MCF 10A (cell line): Measurements from ENCODE around the gene MYH10. TPM values are rescaled to one million over a fixed set of nuclear protein-coding genes. Genes with fewer than 3 reads are reported as not detected.

Source experiments
- BruUV-seq: library from RNA; stranded (reverse); fragments of 400-500 nt; replicated peaks from 2 replicates; lab custom pipeline; 2021; lab: Mats Ljungman, UMichigan
- CTCF ChIA-PET: fragments of 300-600 bp; sonication (Branson Sonifier 250); formaldehyde crosslinking; extraction: SDS; loops from one replicate; lab custom pipeline; 2021; ENCODE audit warnings: antibody characterized with exemption, inconsistent platforms; lab: Yijun Ruan, JAX
- POLR2A ChIA-PET: fragments of 300-600, 350-650 bp; sonication (Branson Sonifier 250); formaldehyde crosslinking; extraction: SDS; loops from one replicate; lab custom pipeline; 2020; ENCODE audit warnings: antibody characterized with exemption, inconsistent platforms; lab: Yijun Ruan, JAX
- DNase-seq: peaks from one replicate; pipeline ENCODE4 v3.0.0-alpha.2; 2018; ENCODE audit not compliant: unreplicated experiment
- H3K27ac Mint-ChIP-seq: one replicate; pipeline ENCODE4 v1.8.0; 2022; ENCODE audit warnings: mild to moderate bottlenecking, low read depth, mixed read lengths; ENCODE audit not compliant: unreplicated experiment
- H3K27me3 Mint-ChIP-seq: one replicate; pipeline ENCODE4 v1.8.0; 2022; ENCODE audit warnings: mixed read lengths; ENCODE audit not compliant: insufficient read depth, unreplicated experiment
- H3K36me3 Mint-ChIP-seq: one replicate; pipeline ENCODE4 v1.8.0; 2022; ENCODE audit warnings: mild to moderate bottlenecking, moderate library complexity, mixed read lengths; ENCODE audit not compliant: insufficient read depth, unreplicated experiment
- H3K4me1 Mint-ChIP-seq: one replicate; pipeline ENCODE4 v1.8.0; 2022; ENCODE audit warnings: mixed read lengths; ENCODE audit not compliant: insufficient read depth, unreplicated experiment
- H3K4me3 Mint-ChIP-seq: one replicate; pipeline ENCODE4 v1.8.0; 2022; ENCODE audit warnings: mild to moderate bottlenecking, moderate library complexity, mixed read lengths; ENCODE audit not compliant: unreplicated experiment
- H3K9me3 Mint-ChIP-seq: one replicate; pipeline ENCODE4 v1.8.0; 2022; ENCODE audit warnings: mixed read lengths; ENCODE audit not compliant: unreplicated experiment
- CTCF ChIP-seq: fragments of 200-600 bp; IDR thresholded peaks from one replicate; pipeline ENCODE4 v1.8.0; 2022; ENCODE audit warnings: antibody characterized with exemption, mild to moderate bottlenecking; ENCODE audit not compliant: unreplicated experiment
- intact Hi-C: fragments of 100-400 bp; cut with micrococcal nuclease; formaldehyde crosslinking; loops from 2 replicates; pipeline ENCODE4 v1.14.1; 2022
- total RNA-seq: library from RNA; stranded (reverse); gene quantifications from 2 replicates; pipeline ENCODE4 v1.2.3, GENCODE V29; 2022

Gene MYH10
- total RNA-seq, 1 experiment from 2014 or later = 43.0 TPM

GRCh38 chr17:8426802-8427201, 203.7 kb downstream of the MYH10 start:
- POLR2A ChIA-PET = interaction anchor here (1.9 kb wide), 2 partner anchors 9 to 10 kb away, joined by 5 to 10 read pairs; partner anchors contain the start of gene NDEL1
- CTCF ChIA-PET = interaction anchor here (0.6 to 1.9 kb wide), 3 partner anchors 17 to 45 kb away, joined by 3 to 9 read pairs (median 4); no protein-coding TSS in a partner anchor
- Mint-ChIP-seq H3K4me1 (peaks cover 6% of the 10 kb centered on the region), H3K27me3 (no peaks in the 10 kb centered on the region), H3K27ac (no peak overlapping the region), H3K4me3 (no peak overlapping the region), H3K9me3 (no peaks in the 10 kb centered on the region), H3K36me3 (no peaks in the 10 kb centered on the region)
- BruUV-seq = no TSS peak
- no peak for DNase-seq
- intact Hi-C loops = no loop called here
- no peak for TF ChIP-seq CTCF

- no peaks in the 10 kb centered on the region for H3K36me3 Mint-ChIP-seq
- H3K27me3 Mint-ChIP-seq = no peaks in the 10 kb centered on the region
- H3K9me3 Mint-ChIP-seq = no peaks in the 10 kb centered on the region
- intact Hi-C loops = no loop called here
- no peak overlapping the region for H3K27ac Mint-ChIP-seq
- H3K4me3 Mint-ChIP-seq = no peak overlapping the region
- CTCF ChIA-PET = interaction anchor here (0.6 to 1.0 kb wide), 2 partner anchors 40 to 44 kb away, joined by 3 to 4 read pairs; no protein-coding TSS in a partner anchor
- BruUV-seq = no TSS peak
- DNase-seq = no peak
- H3K4me1 Mint-ChIP-seq = peaks cover 3% of the 10 kb centered on the region
- no peak for TF ChIP-seq CTCF
- POLR2A ChIA-PET = interaction anchor here (0.6 to 1.9 kb wide), 3 partner anchors 9 to 30 kb away, joined by 3 to 10 read pairs (median 4); partner anchors contain the start of gene NDEL1
These were observed 204.3 kb downstream of the MYH10 start for GRCh38 chr17:8426094-8426720.

Other genes with a start within 250 kb of the MYH10 start
- 3,179 and 3,524 TPM in 2 replicates for gene RPL26, start 247.5 kb downstream of the MYH10 start, total RNA-seq
- gene RNF222, start 232.9 kb downstream of the MYH10 start, total RNA-seq = not detected in 2 replicates
- 95.3 and 112 TPM in 2 replicates for gene NDEL1, start 194.8 kb downstream of the MYH10 start, total RNA-seq
- gene CCDC42, start 114.1 kb upstream of the MYH10 start, total RNA-seq = not detected in 2 replicates
- not detected in 2 replicates for gene SPDYE4, start 127.8 kb upstream of the MYH10 start, total RNA-seq
- not detected in 2 replicates for gene MFSD6L, start 168.6 kb upstream of the MYH10 start, total RNA-seq
- not detected in 2 replicates for gene PIK3R6, start 236.9 kb upstream of the MYH10 start, total RNA-seq